GM12878 (cell line): Measurements from ENCODE around the gene GNLY. TPM values are rescaled to one million over a fixed set of nuclear protein-coding genes. Genes with fewer than 3 reads are reported as not detected.
A peak's percentile ranks its signal among the peaks of the same experiment; 100 is the strongest.

Experiments used
- ATAC-seq: fragments of 200-7000 bp; cut with Tn5 transposase; 3 replicates; pipeline ENCODE4 v1.9.1; 2020; ENCODE audit warnings: mild to moderate bottlenecking, moderate library complexity
- BruUV-seq: library from RNA; stranded (reverse); fragments of 400-500 nt; replicated peaks from 2 replicates; lab custom pipeline; 2021; lab: Mats Ljungman, UMichigan
- CTCF ChIA-PET: fragments of 300-600 bp; sonication (Branson Sonifier 250); formaldehyde crosslinking; extraction: SDS; loops from one replicate; lab custom pipeline; 2021; ENCODE audit warnings: inconsistent platforms; lab: Yijun Ruan, JAX
- POLR2A ChIA-PET: fragments of 350-600 bp; formaldehyde crosslinking; extraction: SDS; loops from one replicate; lab custom pipeline; 2021; ENCODE audit warnings: inconsistent platforms; lab: Charles Lee
- RAD21 ChIA-PET: fragments of 300-600 bp; sonication (Branson Sonifier 250); formaldehyde crosslinking; loops from one replicate; lab custom pipeline; 2023; ENCODE audit warnings: antibody characterized with exemption; ENCODE audit not compliant: unreplicated experiment; lab: Charles Lee
- SMC1A ChIA-PET: fragments of 300-600 bp; sonication (Branson Sonifier 250); formaldehyde crosslinking; loops from one replicate; lab custom pipeline; 2023; ENCODE audit not compliant: unreplicated experiment, uncharacterized antibody; lab: Charles Lee
- DNase-seq: peaks from one replicate; pipeline ENCODE4 v3.0.0-alpha.2; 2011; ENCODE audit warnings: low read depth, low spot score
- FAIRE-seq: peaks from 3 replicates; lab custom pipeline; 2011; peaks lifted over from hg19 to GRCh38; lab: Jason Lieb, UNC
- H2AFZ ChIP-seq: 2 replicates; pipeline ENCODE4 v1.6.0; 2011; ENCODE audit warnings: low read depth, low read length, control low read depth; ENCODE audit not compliant: control insufficient read depth
- H3K27ac ChIP-seq: 2 replicates; pipeline ENCODE4 v1.5.1; 2011; ENCODE audit warnings: control low read depth; ENCODE audit not compliant: control insufficient read depth, insufficient read depth
- H3K27me3 ChIP-seq, 2 experiments: replicated peaks in 1 of 2; 2 replicates each; pipeline versions ENCODE4 v1.6.0 to v1.6.1; 2011; ENCODE audit warnings: low read length in 1 of 2; ENCODE audit not compliant: control insufficient read depth in 2 of 2, insufficient read depth in 2 of 2
- H3K36me3 ChIP-seq, 2 experiments: 2 replicates each; pipeline ENCODE4 v1.5.1; 2011; ENCODE audit warnings: low read length in 1 of 2; ENCODE audit not compliant: control insufficient read depth in 2 of 2, insufficient read depth in 2 of 2
- H3K4me1 ChIP-seq: 2 replicates; pipeline ENCODE4 v1.6.1; 2011; ENCODE audit warnings: mild to moderate bottlenecking, low read length, moderate library complexity, mixed read lengths; ENCODE audit not compliant: control insufficient read depth, insufficient read depth
- H3K4me2 ChIP-seq: 2 replicates; pipeline ENCODE4 v1.6.0; 2011; ENCODE audit warnings: control low read depth; ENCODE audit not compliant: control insufficient read depth, insufficient read depth
- H3K4me3 ChIP-seq: fragments of 200-600 bp; sonication (generic); 2 replicates; pipeline ENCODE4 v1.5.1; 2016
- H3K79me2 ChIP-seq: 2 replicates; pipeline ENCODE4 v1.6.0; 2011; ENCODE audit warnings: low read length; ENCODE audit not compliant: control insufficient read depth, insufficient read depth
- H3K9ac ChIP-seq: 2 replicates; pipeline ENCODE4 v1.8.0; 2011; ENCODE audit warnings: low read length, control low read depth, mixed read lengths; ENCODE audit not compliant: control insufficient read depth, insufficient read depth
- H3K9me3 ChIP-seq: replicated peaks from 3 replicates; pipeline ENCODE4 v1.5.1; 2011; ENCODE audit warnings: mild to moderate bottlenecking, low read length; ENCODE audit not compliant: control insufficient read depth, insufficient read depth
- H4K20me1 ChIP-seq: 2 replicates; pipeline ENCODE4 v1.6.0; 2011; ENCODE audit not compliant: control insufficient read depth, insufficient read depth
- BHLHE40 ChIP-seq, 2 experiments: fragments of 450-650 bp in 1 of 2; IDR thresholded peaks; 2 replicates each; pipeline ENCODE4 v1.6.1; 2011 to 2017; ENCODE audit warnings: low read depth in 2 of 2, borderline replicate concordance in 1 of 2, improper control_type of control experiment in 1 of 2, low read length in 1 of 2, mild to moderate bottlenecking in 1 of 2
- CREB1 ChIP-seq: IDR thresholded peaks from 2 replicates; pipeline ENCODE4 v1.6.1; 2012; ENCODE audit warnings: low read depth, mild to moderate bottlenecking, inconsistent platforms
- MLLT1 ChIP-seq: fragments of 450-650 bp; IDR thresholded peaks from 2 replicates; pipeline ENCODE4 v1.6.1; 2016; ENCODE audit warnings: mild to moderate bottlenecking
- MXI1 ChIP-seq: fragments of 150-350 bp; IDR thresholded peaks from 2 replicates; pipeline ENCODE4 v1.6.1; 2011; ENCODE audit warnings: low read depth, mild to moderate bottlenecking, inconsistent platforms, low read length, improper control_type of control experiment
- MYC ChIP-seq: IDR thresholded peaks from 2 replicates; pipeline ENCODE4 v1.6.1; 2011; ENCODE audit warnings: mild to moderate bottlenecking, low read length, moderate library complexity, inconsistent platforms; ENCODE audit not compliant: insufficient read depth, insufficient replicate concordance, insufficient read length, severe bottlenecking
- PML ChIP-seq: IDR thresholded peaks from 2 replicates; pipeline ENCODE4 v1.6.1; 2012; ENCODE audit warnings: low read length, inconsistent platforms
- SREBF2 ChIP-seq: IDR thresholded peaks from 2 replicates; pipeline ENCODE4 v1.6.1; 2012; ENCODE audit warnings: mild to moderate bottlenecking, low read length
- ZNF592 ChIP-seq: fragments of 450-650 bp; IDR thresholded peaks from 2 replicates; pipeline ENCODE4 v1.6.1; 2017; ENCODE audit warnings: mild to moderate bottlenecking, moderate library complexity
- WGBS: methylation state at CpG from one replicate; pipeline ENCODE4 v1.1.6; 2016; ENCODE audit warnings: low lambda C conversion rate; ENCODE audit not compliant: insufficient replicate concordance, insufficient coverage; ENCODE audit errors: missing lambda C conversion rate; 5-methylcytosine and 5-hydroxymethylcytosine counted together
- in situ Hi-C: fragments of 300-500 bp; cut with MboI; formaldehyde crosslinking; loops from 9 replicates; pipeline ENCODE4 v1.14.3; 2018; ENCODE audit warnings: mixed read lengths
- intact Hi-C: fragments of 100-400 bp; cut with micrococcal nuclease; formaldehyde crosslinking; loops from one replicate; pipeline ENCODE4 v1.14.2; 2022; ENCODE audit not compliant: unreplicated experiment
- polyA plus RNA-seq, 11 experiments: library from polyadenylated mRNA; depleted of rRNA in 4 of 11; unstranded in 6 of 11; stranded (reverse) in 5 of 11; fragments of >200 nt; fragmentation: Nextera tagmentation in 4 of 11; fragmentation: Illumina TruSeq in 1 of 11; extraction: Ambion mirVana in 4 of 11; extraction: Trizol in 1 of 11; gene quantifications; 1 replicate in 1 of 11; 2 replicates in 10 of 11; pipeline versions ENCODE4 v1.2.1 to v1.2.3, GENCODE V29; 2011 to 2016; ENCODE audit warnings: inconsistent platforms in 2 of 11, missing spikeins in 2 of 11, low read depth in 1 of 11
- total RNA-seq, 4 experiments: library from RNA; depleted of rRNA in 3 of 4; stranded (reverse); fragments of >200 nt in 3 of 4; fragmentation: Illumina TruSeq in 1 of 4; extraction: Trizol in 1 of 4; gene quantifications; 2 replicates each; pipeline versions ENCODE4 v1.2.1 to v1.2.3, GENCODE V29; 2013 to 2021

GNLY gene
- total and polyA plus RNA-seq, 10 of the 15 experiments (the other 5 are each of a cell fraction or from before 2014, with no cell fraction given), result 0.18 to 0.42 TPM; not detected in 8

GRCh38 chr2:85747441-85747840 is 53.3 kb downstream of the GNLY start:
- POLR2A ChIA-PET, result interaction anchor here (0.6 to 1.2 kb wide), 3 partner anchors 8 to 95 kb away, joined by 3 to 5 read pairs (median 3); no protein-coding TSS in a partner anchor
- TF ChIP-seq CREB1, result no peak
- TF ChIP-seq, all 136 proteins: peak for 0
- H3K4me3 ChIP-seq, result no peak overlapping the region
- no peak overlapping the region for H3K4me2 ChIP-seq
- no peak overlapping the region for H3K27ac ChIP-seq
- 32% methylated on average over 3 of the region's 3 CpGs for WGBS
- ATAC-seq (no peak), FAIRE-seq (no peak), DNase-seq (no peak)
- in situ Hi-C loops (no loop called here), intact Hi-C loops (no loop called here)
- RAD21 ChIA-PET, result interaction anchor here (1.7 kb wide), 2 partner anchors 19 to 43 kb away, joined by 4 to 6 read pairs; no protein-coding TSS in a partner anchor
- H3K27me3 ChIP-seq, result peaks cover 0 to 19% of the 10 kb centered on the region in 2 experiments
- peaks cover 16% of the 10 kb centered on the region for H3K4me1 ChIP-seq
- no TSS peak for BruUV-seq
- SMC1A ChIA-PET, result interaction anchor here (0.9 to 4.2 kb wide), 3 partner anchors 9 to 18 kb away, joined by 4 to 30 read pairs (median 4); no protein-coding TSS in a partner anchor
- H3K9ac ChIP-seq, result no peak overlapping the region
- H4K20me1 ChIP-seq, result no peaks in the 10 kb centered on the region
- CTCF ChIA-PET, result interaction anchor here (0.6 to 8.2 kb wide), 9 partner anchors 11 to 310 kb away, joined by 3 to 82 read pairs (median 3); no protein-coding TSS in a partner anchor
- H2AFZ ChIP-seq, result no peak overlapping the region
- no peaks in the 10 kb centered on the region for H3K79me2 ChIP-seq
- peaks cover 16% of the 10 kb centered on the region; the same call in 2 of the 3 replicates for H3K9me3 ChIP-seq
- H3K36me3 ChIP-seq, result no peaks in the 10 kb centered on the region

- Histone ChIP-seq H3K4me1 (peaks cover 13% of the 10 kb centered on the region), H3K27ac (no peak overlapping the region), H3K4me2 (peak overlapping the region; percentile 30), H2AFZ (no peak overlapping the region), H3K27me3 (peaks cover 3 to 27% of the 10 kb centered on the region in 2 experiments), H3K4me3 (no peak overlapping the region), H3K9ac (no peak overlapping the region), H3K36me3 (no peaks in the 10 kb centered on the region), H4K20me1 (no peaks in the 10 kb centered on the region), H3K79me2 (no peaks in the 10 kb centered on the region), H3K9me3 (peaks cover 16% of the 10 kb centered on the region; the same call in 2 of the 3 replicates)
- POLR2A ChIA-PET, result interaction anchor here (1.1 to 1.3 kb wide), 2 partner anchors 19 to 58 kb away, joined by 3 to 4 read pairs; no protein-coding TSS in a partner anchor
- BruUV-seq, result no TSS peak
- ATAC-seq (peak; percentile 82), FAIRE-seq (no peak), DNase-seq (peak; percentile 52)
- in situ Hi-C loops, result no loop called here
- 28% methylated on average over 9 of the region's 9 CpGs for WGBS
- SMC1A ChIA-PET, result interaction anchor here (1.1 to 4.2 kb wide), 4 partner anchors 12 to 67 kb away, joined by 3 to 30 read pairs (median 4); no protein-coding TSS in a partner anchor
- intact Hi-C loops, result no loop called here
- CTCF ChIA-PET, result interaction anchor here (0.6 to 8.2 kb wide), 7 partner anchors 14 to 311 kb away, joined by 3 to 82 read pairs (median 4); no protein-coding TSS in a partner anchor
- RAD21 ChIA-PET, result interaction anchor here (1.2 to 6.2 kb wide), 4 partner anchors 19 to 67 kb away, joined by 3 to 31 read pairs (median 5); no protein-coding TSS in a partner anchor
- TF ChIP-seq PML (no peak), ZNF592 (no peak), SREBF2 (no peak), MXI1 (no peak), MLLT1 (0 out of 2 replicates have a peak, but pooled peaks have one; percentile 33), MYC (no peak), BHLHE40 (IDR thresholded peaks at IDR 0.05; ENCODE audit: borderline replicate concordance in 1 of 2, low read depth in 2 of 2, low read length in 1 of 2) (no peak)
Observed at GRCh38 chr2:85748039-85748734, 54.0 kb downstream of the GNLY start.
